Keratinocyte (primary cell): ENCODE data around the gene GRK1. TPM values are rescaled to one million over a fixed set of nuclear protein-coding genes. Genes with fewer than 3 reads are reported as not detected.

Experiments used
- DNase-seq: peaks from one replicate; pipeline ENCODE4 v3.0.0-alpha.2; 2011; ENCODE audit warnings: low read depth, missing footprints, low spot score
- FAIRE-seq: peaks from 2 replicates; lab custom pipeline; 2011; peaks lifted over from hg19 to GRCh38; lab: Jason Lieb, UNC
- H2AFZ ChIP-seq: 2 replicates; pipeline ENCODE4 v1.6.0; 2012; ENCODE audit warnings: low read length, control low read depth, inconsistent platforms; ENCODE audit not compliant: control insufficient read depth
- H3K27ac ChIP-seq: 2 replicates; pipeline ENCODE4 v1.5.1; 2011; ENCODE audit warnings: low read length; ENCODE audit not compliant: control insufficient read depth, insufficient read depth
- H3K27me3 ChIP-seq: 3 replicates; pipeline ENCODE4 v1.6.0; 2011; ENCODE audit warnings: low read length; ENCODE audit not compliant: control insufficient read depth, insufficient read depth; ENCODE audit errors: extremely low read depth
- H3K36me3 ChIP-seq, 2 experiments: 2 replicates in 1 of 2; 3 replicates in 1 of 2; pipeline ENCODE4 v1.5.1; 2011; ENCODE audit warnings: low read length in 2 of 2, mild to moderate bottlenecking in 1 of 2; ENCODE audit not compliant: control insufficient read depth in 2 of 2, insufficient read depth in 2 of 2; ENCODE audit errors: extremely low read depth in 1 of 2
- H3K4me1 ChIP-seq: 3 replicates; pipeline ENCODE4 v1.5.1; 2011; ENCODE audit warnings: low read length; ENCODE audit not compliant: control insufficient read depth, insufficient read depth; ENCODE audit errors: extremely low read depth
- H3K4me2 ChIP-seq: 3 replicates; pipeline ENCODE4 v1.6.0; 2011; ENCODE audit warnings: low read depth, low read length; ENCODE audit not compliant: control insufficient read depth, insufficient read depth; ENCODE audit errors: extremely low read depth
- H3K4me3 ChIP-seq, 3 experiments: fragments of 200-600 bp in 1 of 3; sonication (generic) in 1 of 3; 2 replicates in 2 of 3; 3 replicates in 1 of 3; pipeline ENCODE4 v1.5.1; 2011 to 2016; ENCODE audit warnings: low read length in 3 of 3, mild to moderate bottlenecking in 3 of 3, control low read depth in 2 of 3, inconsistent platforms in 1 of 3, low read depth in 1 of 3, mixed read lengths in 1 of 3, mixed run types in 1 of 3, moderate library complexity in 1 of 3; ENCODE audit not compliant: control insufficient read depth in 2 of 3, insufficient read depth in 2 of 3; ENCODE audit errors: extremely low read depth in 1 of 3
- H3K79me2 ChIP-seq: 2 replicates; pipeline ENCODE4 v1.6.0; 2012; ENCODE audit warnings: low read length; ENCODE audit not compliant: control insufficient read depth, insufficient read depth
- H3K9ac ChIP-seq: 3 replicates; pipeline ENCODE4 v1.6.0; 2011; ENCODE audit warnings: low read length; ENCODE audit not compliant: control insufficient read depth, insufficient read depth; ENCODE audit errors: extremely low read depth
- H3K9me1 ChIP-seq: 3 replicates; pipeline ENCODE4 v1.6.0; 2011; ENCODE audit warnings: low read length; ENCODE audit not compliant: control insufficient read depth, insufficient read depth; ENCODE audit errors: extremely low read depth
- H3K9me3 ChIP-seq: 2 replicates; pipeline ENCODE4 v1.5.1; 2012; ENCODE audit warnings: low read depth, low read length; ENCODE audit not compliant: control insufficient read depth
- H4K20me1 ChIP-seq: 3 replicates; pipeline ENCODE4 v1.6.0; 2011; ENCODE audit warnings: low read length; ENCODE audit not compliant: control insufficient read depth, insufficient read depth; ENCODE audit errors: extremely low read depth
- EZH2 ChIP-seq: IDR thresholded peaks from one replicate; pipeline ENCODE4 v1.6.1; 2012; ENCODE audit warnings: inconsistent platforms, mild to moderate bottlenecking, low read length, moderate library complexity
- dilution Hi-C: fragments of 300-500 bp; cut with MboI; formaldehyde crosslinking; loops from one replicate; pipeline ENCODE4 v1.7.0; 2020; ENCODE audit warnings: low sequenced_read_pairs; ENCODE audit not compliant: extremely low pct_ligation_motif_present
- polyA plus RNA-seq, 5 experiments: library from polyadenylated mRNA; depleted of rRNA in 3 of 5; stranded (reverse) in 3 of 5; stranded (forward) in 1 of 5; unstranded in 1 of 5; fragments of >200 nt; gene quantifications; 1 replicate in 1 of 5; 2 replicates in 3 of 5; 3 replicates in 1 of 5; pipeline versions ENCODE4 v1.2.1 to v1.2.3, GENCODE V29; 2011 to 2012; ENCODE audit warnings: missing spikeins in 2 of 5, low read depth in 1 of 5, low replicate concordance in 1 of 5
- TF ChIP-seq, protein P1 (sequence below), 3 experiments: IDR thresholded peaks in 1 of 3; conservative IDR thresholded peaks in 1 of 3; optimal IDR thresholded peaks in 1 of 3; 2 replicates in 2 of 3; 3 replicates in 1 of 3; pipeline versions ENCODE3 to v1.5.1; 2011; ENCODE audit warnings: low read length in 3 of 3, mild to moderate bottlenecking in 3 of 3, moderate library complexity in 2 of 3, control low read depth in 1 of 3, inconsistent platforms in 1 of 3; ENCODE audit not compliant: insufficient read depth in 2 of 3; ENCODE audit errors: extremely low read depth in 1 of 3

Gene GRK1
- polyA plus RNA-seq, 1 donor (not counting 4 experiments of a cell fraction or from before 2014, with no cell fraction given) = not detected

DNA sequence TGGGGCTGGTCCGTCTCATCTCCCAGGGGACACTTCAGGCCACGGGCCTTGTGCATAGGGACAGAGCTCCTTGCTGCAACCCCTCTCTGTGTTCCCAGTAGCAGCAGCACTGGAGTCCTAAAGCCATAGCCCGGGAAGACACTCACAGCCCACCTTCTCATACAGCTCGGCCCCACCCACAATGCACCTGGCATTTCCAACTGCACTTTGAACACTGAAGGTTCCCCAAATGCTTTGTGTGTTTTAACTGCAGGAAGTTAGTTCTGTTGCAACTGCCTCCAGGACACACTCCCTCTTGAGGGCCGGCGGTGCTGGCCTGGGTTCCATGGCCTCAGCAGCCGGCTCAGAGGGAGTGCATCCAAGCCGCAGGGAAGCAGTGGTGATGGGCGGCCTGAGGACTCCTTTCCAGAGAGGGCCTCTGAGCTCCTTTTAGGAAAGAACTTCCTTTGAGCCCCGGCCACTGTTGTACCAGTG, 69.3 kb downstream of the GRK1 start:
- no peak for DNase-seq
- Histone ChIP-seq H3K36me3 (no peaks in the 10 kb centered on the region), H3K9me1 (no peaks in the 10 kb centered on the region), H3K9ac (no peak overlapping the region), H3K4me2 (no peak overlapping the region), H3K4me1 (no peaks in the 10 kb centered on the region), H2AFZ (no peak overlapping the region), H3K9me3 (peaks cover 8% of the 10 kb centered on the region), H3K79me2 (no peaks in the 10 kb centered on the region), H3K27ac (no peak overlapping the region), H4K20me1 (no peaks in the 10 kb centered on the region), H3K4me3 (no peak overlapping the region), H3K27me3 (peaks cover 3% of the 10 kb centered on the region)
- FAIRE-seq = no peak
- TF ChIP-seq, protein P1, sequence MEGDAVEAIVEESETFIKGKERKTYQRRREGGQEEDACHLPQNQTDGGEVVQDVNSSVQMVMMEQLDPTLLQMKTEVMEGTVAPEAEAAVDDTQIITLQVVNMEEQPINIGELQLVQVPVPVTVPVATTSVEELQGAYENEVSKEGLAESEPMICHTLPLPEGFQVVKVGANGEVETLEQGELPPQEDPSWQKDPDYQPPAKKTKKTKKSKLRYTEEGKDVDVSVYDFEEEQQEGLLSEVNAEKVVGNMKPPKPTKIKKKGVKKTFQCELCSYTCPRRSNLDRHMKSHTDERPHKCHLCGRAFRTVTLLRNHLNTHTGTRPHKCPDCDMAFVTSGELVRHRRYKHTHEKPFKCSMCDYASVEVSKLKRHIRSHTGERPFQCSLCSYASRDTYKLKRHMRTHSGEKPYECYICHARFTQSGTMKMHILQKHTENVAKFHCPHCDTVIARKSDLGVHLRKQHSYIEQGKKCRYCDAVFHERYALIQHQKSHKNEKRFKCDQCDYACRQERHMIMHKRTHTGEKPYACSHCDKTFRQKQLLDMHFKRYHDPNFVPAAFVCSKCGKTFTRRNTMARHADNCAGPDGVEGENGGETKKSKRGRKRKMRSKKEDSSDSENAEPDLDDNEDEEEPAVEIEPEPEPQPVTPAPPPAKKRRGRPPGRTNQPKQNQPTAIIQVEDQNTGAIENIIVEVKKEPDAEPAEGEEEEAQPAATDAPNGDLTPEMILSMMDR (optimal IDR thresholded peaks at IDR 0.05 in 1 of 3, IDR thresholded peaks at IDR 0.05 in 1 of 3, conservative IDR thresholded peaks at IDR 0.05 in 1 of 3; ENCODE audit: extremely low read depth in 1 of 3, insufficient read depth in 2 of 3, low read length in 3 of 3) = no peak
- TF ChIP-seq EZH2 = no peak
- dilution Hi-C loops = no loop called here

DNA sequence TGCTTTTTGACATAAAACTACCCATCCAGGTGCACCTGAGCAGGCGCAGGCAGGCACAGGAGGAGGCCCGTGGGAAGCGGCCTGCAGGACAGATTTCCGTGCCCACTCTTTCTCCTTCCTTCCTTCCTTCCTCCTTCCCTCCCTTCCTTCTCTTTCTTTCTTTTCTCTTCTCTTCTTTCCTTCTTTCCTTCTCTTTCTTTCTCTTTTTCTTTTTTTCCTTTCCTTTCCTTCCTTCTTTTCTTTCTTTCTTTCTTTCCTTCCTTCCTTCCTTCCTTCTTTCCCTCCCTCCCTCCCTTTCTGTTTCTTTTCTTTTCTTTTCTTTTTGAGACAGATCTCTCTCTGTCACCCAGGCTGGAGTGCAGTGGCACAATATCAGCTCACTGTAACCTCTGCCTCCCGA, 70.8 kb downstream of the GRK1 start:
- TF ChIP-seq, protein P1 (optimal IDR thresholded peaks at IDR 0.05 in 1 of 3, IDR thresholded peaks at IDR 0.05 in 1 of 3, conservative IDR thresholded peaks at IDR 0.05 in 1 of 3; ENCODE audit: extremely low read depth in 1 of 3, insufficient read depth in 2 of 3, low read length in 3 of 3) = no peak
- TF ChIP-seq EZH2 = no peak
- FAIRE-seq = no peak
- no peak overlapping the region for H3K27ac ChIP-seq

More for the DNA sequence above, 70.8 kb downstream of the GRK1 start:
- no peaks in the 10 kb centered on the region for H3K36me3 ChIP-seq
- H2AFZ ChIP-seq = no peak overlapping the region
- no peak overlapping the region for H3K4me3 ChIP-seq
- peaks cover 2% of the 10 kb centered on the region for H4K20me1 ChIP-seq
- no peaks in the 10 kb centered on the region for H3K79me2 ChIP-seq
- no peak for DNase-seq
- peaks cover 2% of the 10 kb centered on the region for H3K4me1 ChIP-seq
- peaks cover 8% of the 10 kb centered on the region for H3K9me3 ChIP-seq
- H3K4me2 ChIP-seq = no peak overlapping the region
- peaks cover 14% of the 10 kb centered on the region for H3K27me3 ChIP-seq
- no peak overlapping the region for H3K9ac ChIP-seq
- H3K9me1 ChIP-seq = no peaks in the 10 kb centered on the region
- dilution Hi-C loops = no loop called here
